ENCODE results near the gene TAF1B. TPM values are rescaled to one million over a fixed set of nuclear protein-coding genes. Genes with fewer than 3 reads are reported as not detected.
A peak's percentile ranks its signal among the peaks of the same experiment; 100 is the strongest.

TAF1B gene
- total RNA-seq = 10 to 100 TPM; 34.4 to 42.3 TPM

DNA sequence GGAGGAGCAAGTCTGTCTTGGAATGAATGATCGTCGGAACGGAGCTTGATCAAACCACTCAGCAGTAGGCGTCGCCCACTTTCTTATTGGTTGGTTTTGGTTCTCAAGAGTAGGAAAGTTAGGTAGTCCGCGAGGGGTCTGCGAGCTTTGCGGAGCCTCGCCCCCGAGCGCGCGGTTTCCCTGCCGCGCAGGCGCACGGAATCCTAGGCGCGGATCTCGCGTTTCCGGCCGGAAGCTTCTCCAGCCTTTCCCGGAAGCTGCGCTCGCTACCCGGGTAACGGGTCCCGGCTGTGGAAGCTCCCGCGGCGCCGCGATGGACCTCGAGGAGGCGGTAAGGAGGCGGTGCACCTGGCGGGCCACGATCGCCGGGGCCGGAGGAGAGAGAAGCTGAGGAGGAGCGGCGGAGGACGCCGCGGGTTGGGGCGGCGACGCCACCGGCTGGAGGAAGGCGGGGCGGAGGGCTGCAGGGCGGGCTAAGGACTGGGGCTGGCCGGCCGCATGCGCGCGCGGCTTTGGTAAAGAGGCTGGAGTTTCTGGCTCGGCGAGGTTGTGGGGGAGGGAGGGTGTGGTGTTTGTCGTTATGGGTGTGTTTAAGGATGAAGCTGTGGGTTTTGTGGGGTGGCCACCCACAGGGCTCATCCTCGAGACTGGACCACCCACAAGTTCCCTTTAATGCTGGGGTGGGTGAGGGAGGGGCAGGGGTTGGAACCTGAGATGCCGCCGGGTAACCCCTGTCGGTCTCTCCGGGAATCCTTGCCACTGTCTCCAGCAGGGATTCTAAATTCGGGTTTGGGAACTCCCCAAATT is at the start of gene TAF1B:
Gene TAF1B (plus strand): TSS at position 246 of the 807 bp plus-strand sequence. CDS start 68 bp downstream, at position 314.
- H3K27ac Mint-ChIP-seq = peak within 1 kb of the TSS; percentile 92 to 99
- H3K36me3 Mint-ChIP-seq = peaks cover 19% of the 10 kb centered on the region
- H3K9me3 Mint-ChIP-seq = no peaks in the 10 kb centered on the region
- no peaks in the 10 kb centered on the region for H3K27me3 Mint-ChIP-seq
- DNase-seq (ENCODE audit: low spot score) (peak; percentile 94), ATAC-seq (peak; percentile 91 to 95)
- H3K4me1 Mint-ChIP-seq (ENCODE audit: low read depth in 2 of 2) = peaks cover 30 to 52% of the 10 kb centered on the region in 2 donors
- peak within 1 kb of the TSS; percentile 94 for H3K4me3 Mint-ChIP-seq

- peak; percentile 48 for DNase-seq (ENCODE audit: low spot score)
- H3K27ac Mint-ChIP-seq = no peak overlapping the region
- H3K36me3 Mint-ChIP-seq = no peaks in the 10 kb centered on the region
- H3K4me3 Mint-ChIP-seq = no peak overlapping the region
- H3K9me3 Mint-ChIP-seq = no peaks in the 10 kb centered on the region
- no peak for ATAC-seq
- H3K4me1 Mint-ChIP-seq (ENCODE audit: low read depth in 2 of 2) = peaks cover 6 to 19% of the 10 kb centered on the region in 2 donors
- no peaks in the 10 kb centered on the region for H3K27me3 Mint-ChIP-seq
Observed at GRCh38 chr2:9793918-9794717, 49.2 kb upstream of the TAF1B start.

DNA sequence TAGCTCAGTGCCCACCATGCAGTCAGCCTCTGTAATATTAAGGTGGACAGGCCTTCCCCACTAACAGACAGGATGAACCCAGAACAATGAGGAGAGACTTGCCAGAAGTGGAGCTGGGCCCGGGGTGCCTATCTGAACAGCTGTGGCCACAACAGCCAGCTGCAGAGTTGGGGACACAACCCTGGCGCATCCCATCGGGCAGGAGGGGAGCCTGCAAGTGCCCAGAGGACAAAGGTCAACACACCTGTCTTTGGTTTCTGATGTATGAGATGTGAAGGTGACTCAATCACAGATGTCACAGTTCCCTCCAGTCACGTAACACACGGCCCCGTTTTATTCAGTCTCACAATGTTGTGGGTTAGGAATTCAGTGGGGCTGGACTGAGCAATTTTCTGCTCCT is 48.2 kb upstream of the TAF1B start:
- no peak for ATAC-seq

GRCh38 chr2:9796056-9797010 is 46.9 kb upstream of the TAF1B start:
- peak; percentile 25 for DNase-seq (ENCODE audit: low spot score)
- no peak for ATAC-seq
- no peak overlapping the region for H3K4me3 Mint-ChIP-seq
- H3K9me3 Mint-ChIP-seq = no peaks in the 10 kb centered on the region
- no peaks in the 10 kb centered on the region for H3K36me3 Mint-ChIP-seq
- H3K4me1 Mint-ChIP-seq (ENCODE audit: low read depth in 2 of 2) = peaks cover 20 to 34% of the 10 kb centered on the region in 2 donors
- H3K27me3 Mint-ChIP-seq = no peaks in the 10 kb centered on the region
- H3K27ac Mint-ChIP-seq = no peak overlapping the region

More for the DNA sequence above, 48.2 kb upstream of the TAF1B start:
- DNase-seq (ENCODE audit: low spot score) = peak; percentile 22
- H3K27ac Mint-ChIP-seq = no peak overlapping the region
- H3K4me1 Mint-ChIP-seq (ENCODE audit: low read depth in 2 of 2) = peaks cover 14 to 26% of the 10 kb centered on the region in 2 donors
- no peaks in the 10 kb centered on the region for H3K27me3 Mint-ChIP-seq
- H3K9me3 Mint-ChIP-seq = no peaks in the 10 kb centered on the region
- H3K4me3 Mint-ChIP-seq = no peak overlapping the region
- H3K36me3 Mint-ChIP-seq = no peaks in the 10 kb centered on the region

DNA sequence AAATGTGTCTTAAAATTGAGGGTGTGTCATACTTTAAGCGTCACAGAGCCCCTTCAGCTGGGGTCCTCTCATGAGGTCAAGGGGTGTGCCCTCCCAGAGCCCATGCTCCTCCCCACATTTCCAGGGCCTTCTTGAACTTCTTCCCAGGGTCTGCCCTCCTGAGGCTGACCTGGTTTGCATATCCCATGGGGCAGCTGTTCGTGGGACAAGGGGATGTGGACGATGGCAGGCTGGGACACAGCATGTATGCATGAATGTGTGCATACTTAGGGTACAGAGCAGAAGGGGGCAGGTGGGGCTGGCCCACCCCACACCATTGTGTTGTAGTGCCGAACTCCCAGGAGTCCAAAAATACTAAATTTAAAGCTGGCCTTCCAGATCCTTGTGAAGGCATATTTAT is 46.2 kb upstream of the TAF1B start:
- Mint-ChIP-seq H3K36me3 (no peaks in the 10 kb centered on the region), H3K27ac (no peak overlapping the region), H3K27me3 (no peaks in the 10 kb centered on the region), H3K4me3 (no peak overlapping the region), H3K9me3 (no peaks in the 10 kb centered on the region), H3K4me1 (ENCODE audit: low read depth in 2 of 2) (peaks cover 23 to 36% of the 10 kb centered on the region in 2 donors)
- ATAC-seq (no peak), DNase-seq (ENCODE audit: low spot score) (peak; percentile 20)

GRCh38 chr2:9797681-9798556 is 45.4 kb upstream of the TAF1B start:
- Mint-ChIP-seq H3K9me3 (no peaks in the 10 kb centered on the region), H3K4me3 (no peak overlapping the region), H3K27me3 (no peaks in the 10 kb centered on the region), H3K27ac (no peak overlapping the region), H3K36me3 (no peaks in the 10 kb centered on the region), H3K4me1 (ENCODE audit: low read depth in 2 of 2) (peaks cover 23 to 36% of the 10 kb centered on the region in 2 donors)
- no peak for ATAC-seq
- DNase-seq (ENCODE audit: low spot score) = peak; percentile 46

DNA sequence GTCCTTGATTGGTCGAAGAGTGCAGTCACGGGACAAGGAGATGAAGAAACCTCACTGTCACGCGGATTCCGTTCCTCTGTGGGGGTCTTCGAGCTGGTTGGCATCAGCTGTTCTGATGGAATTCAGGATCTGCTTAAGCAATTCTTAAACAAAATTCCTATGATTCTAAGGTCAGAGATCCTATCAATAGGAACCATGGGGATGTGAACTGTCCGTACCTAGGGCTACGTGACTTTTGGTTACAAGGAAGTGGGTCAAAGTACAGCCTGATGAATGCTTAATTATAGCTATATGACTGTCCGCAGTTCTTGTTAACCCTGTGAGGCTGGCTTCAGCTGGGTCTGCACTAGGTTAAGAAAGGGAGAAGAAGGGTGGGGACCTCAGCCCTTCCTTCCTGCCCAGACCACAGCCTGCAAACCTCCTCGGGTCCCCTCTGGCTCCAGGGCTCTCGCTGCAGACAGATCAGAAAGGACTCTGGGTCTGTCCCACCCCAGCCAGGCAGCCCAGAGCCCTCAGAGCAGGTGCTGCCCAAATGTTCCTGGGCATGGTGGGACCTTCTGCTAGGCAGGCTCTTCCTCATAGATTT is 44.2 kb upstream of the TAF1B start:
- Mint-ChIP-seq H3K27me3 (no peaks in the 10 kb centered on the region), H3K36me3 (no peaks in the 10 kb centered on the region), H3K4me1 (ENCODE audit: low read depth in 2 of 2) (peaks cover 23 to 31% of the 10 kb centered on the region in 2 donors), H3K4me3 (peak overlapping the region; percentile 87), H3K27ac (peak overlapping the region; percentile 65 to 71), H3K9me3 (no peaks in the 10 kb centered on the region)
- DNase-seq (ENCODE audit: low spot score) (peak; percentile 56), ATAC-seq (peak in 1 of 2 donors; percentile 32)

GRCh38 chr2:9799729-9800632 is 43.3 kb upstream of the TAF1B start:
- H3K4me1 Mint-ChIP-seq (ENCODE audit: low read depth in 2 of 2) = peaks cover 23 to 26% of the 10 kb centered on the region in 2 donors
- H3K27ac Mint-ChIP-seq = peak overlapping the region; percentile 65 to 71
- ATAC-seq = peak; percentile 86 to 89

DNA sequence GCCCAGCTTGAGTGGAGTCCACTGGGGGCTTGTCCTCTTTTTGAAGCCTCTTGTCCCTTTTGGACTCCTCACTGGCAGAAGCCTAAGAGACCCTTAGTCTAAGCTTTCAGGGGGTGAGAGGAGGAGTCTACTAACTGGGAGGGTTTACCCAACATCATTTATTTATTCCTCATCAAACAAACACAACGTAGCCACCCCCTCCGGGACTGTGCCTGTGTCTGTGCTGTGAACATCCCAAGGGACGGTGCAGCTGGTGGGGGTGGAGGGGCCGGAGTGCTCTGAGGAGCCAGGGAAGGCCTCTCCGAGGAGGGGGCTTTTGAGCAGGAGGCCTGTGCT is 42.7 kb upstream of the TAF1B start:
- H3K9me3 Mint-ChIP-seq = no peaks in the 10 kb centered on the region
- DNase-seq (ENCODE audit: low spot score) = peak; percentile 22
- H3K27me3 Mint-ChIP-seq = no peaks in the 10 kb centered on the region
- H3K27ac Mint-ChIP-seq = peak overlapping the region; percentile 65 to 73
- no peak for ATAC-seq
- no peaks in the 10 kb centered on the region for H3K36me3 Mint-ChIP-seq
- H3K4me1 Mint-ChIP-seq (ENCODE audit: low read depth in 2 of 2) = peaks cover 23 to 26% of the 10 kb centered on the region in 2 donors
- no peak overlapping the region for H3K4me3 Mint-ChIP-seq

More at GRCh38 chr2:9799729-9800632, 43.3 kb upstream of the TAF1B start:
- Mint-ChIP-seq H3K9me3 (no peaks in the 10 kb centered on the region), H3K4me3 (peak overlapping the region; percentile 87), H3K36me3 (no peaks in the 10 kb centered on the region), H3K27me3 (no peaks in the 10 kb centered on the region)
- peak; percentile 84 for DNase-seq (ENCODE audit: low spot score)

GRCh38 chr2:9800975-9801726 is 42.1 kb upstream of the TAF1B start:
- peak; percentile 69 for DNase-seq (ENCODE audit: low spot score)
- H3K4me3 Mint-ChIP-seq = peak overlapping the region; percentile 36

DNA sequence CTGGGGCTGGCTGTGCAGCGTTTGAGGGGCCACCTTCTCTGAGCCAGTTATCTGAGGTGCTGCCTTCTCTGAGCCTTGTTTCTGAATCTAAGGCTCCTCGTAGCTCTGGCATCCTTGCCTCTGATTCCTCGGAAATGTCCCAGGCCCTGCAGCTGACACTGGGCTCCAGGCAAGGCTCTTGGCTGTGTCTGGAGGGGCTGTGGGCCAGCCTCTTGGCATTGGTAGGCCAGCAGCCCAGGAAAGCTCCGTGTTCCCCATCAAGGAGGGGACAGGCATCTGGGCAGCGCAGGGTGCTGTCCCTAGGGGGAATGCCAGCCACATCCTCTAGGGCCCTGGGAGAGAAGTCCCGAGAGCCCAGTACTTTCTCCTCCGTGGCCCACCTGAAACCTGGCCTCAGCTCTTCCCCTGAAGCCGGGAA is 40.7 kb upstream of the TAF1B start:
- H3K9me3 Mint-ChIP-seq = no peaks in the 10 kb centered on the region
- no peak for DNase-seq (ENCODE audit: low spot score)

More at GRCh38 chr2:9800975-9801726, 42.1 kb upstream of the TAF1B start:
- Mint-ChIP-seq H3K4me1 (ENCODE audit: low read depth in 2 of 2) (peaks cover 23 to 26% of the 10 kb centered on the region in 2 donors), H3K27ac (peak overlapping the region in 1 of 2 donors; percentile 73), H3K36me3 (no peaks in the 10 kb centered on the region), H3K27me3 (no peaks in the 10 kb centered on the region), H3K9me3 (no peaks in the 10 kb centered on the region)
- peak; percentile 75 to 76 for ATAC-seq

More for the DNA sequence above, 40.7 kb upstream of the TAF1B start:
- H3K27me3 Mint-ChIP-seq = no peaks in the 10 kb centered on the region
- H3K4me3 Mint-ChIP-seq = no peak overlapping the region
- ATAC-seq = no peak
- peaks cover 23 to 26% of the 10 kb centered on the region in 2 donors for H3K4me1 Mint-ChIP-seq (ENCODE audit: low read depth in 2 of 2)
- H3K36me3 Mint-ChIP-seq = no peaks in the 10 kb centered on the region
- H3K27ac Mint-ChIP-seq = no peak overlapping the region

Measured in natural killer cell treated with Interleukin-12 subunit alpha and Interleukin-12 subunit beta and Interleukin-15 and Interleukin-18, amount 100 ng/mL, for 72 hours (primary cell).